H1 (cell line): ENCODE measurements around the gene MARK1. TPM values are rescaled to one million over a fixed set of nuclear protein-coding genes. Genes with fewer than 3 reads are reported as not detected.

ENCODE experiments used
- CTCF ChIA-PET: fragments of 300-600 bp; sonication (Branson Sonifier 250); formaldehyde crosslinking; loops from one replicate; lab custom pipeline; 2021; ENCODE audit not compliant: partially characterized antibody; lab: Charles Lee
- POLR2A ChIA-PET: fragments of 300-600 bp; sonication (Branson Sonifier 250); formaldehyde crosslinking; loops from one replicate; lab custom pipeline; 2021; ENCODE audit warnings: inconsistent platforms; ENCODE audit not compliant: partially characterized antibody; lab: Charles Lee
- DNase-seq, 2 experiments: peaks; one replicate each; pipeline versions ENCODE4 v3.0.0 to v3.0.0-alpha.2; 2010 to 2022; ENCODE audit warnings: low spot score in 2 of 2, low read depth in 1 of 2, mixed read lengths in 1 of 2
- FAIRE-seq: peaks from 2 replicates; lab custom pipeline; 2011; peaks lifted over from hg19 to GRCh38; lab: Jason Lieb, UNC
- H2AFZ ChIP-seq: 2 replicates; pipeline ENCODE4 v1.8.1; 2012; ENCODE audit warnings: low read length, inconsistent platforms
- H2AK5ac ChIP-seq: 2 replicates; pipeline ENCODE4 v1.6.1; 2013; ENCODE audit warnings: low read depth, low read length
- H2BK120ac ChIP-seq: replicated peaks from 2 replicates; pipeline ENCODE3; 2013; ENCODE audit warnings: low read depth, low read length, inconsistent platforms
- H2BK12ac ChIP-seq: 2 replicates; pipeline ENCODE4 v1.6.1; 2013; ENCODE audit warnings: low read depth, low read length
- H2BK15ac ChIP-seq: 2 replicates; pipeline ENCODE4 v1.6.1; 2013; ENCODE audit warnings: low read length
- H2BK20ac ChIP-seq: 2 replicates; pipeline ENCODE4 v1.6.1; 2013; ENCODE audit warnings: low read length
- H2BK5ac ChIP-seq: 2 replicates; pipeline ENCODE4 v1.6.1; 2013; ENCODE audit warnings: low read depth, low read length
- H3K14ac ChIP-seq: 2 replicates; pipeline ENCODE4 v1.6.1; 2013; ENCODE audit warnings: inconsistent platforms; ENCODE audit not compliant: insufficient read length
- H3K18ac ChIP-seq: 2 replicates; pipeline ENCODE4 v1.6.1; 2013; ENCODE audit warnings: low read length; ENCODE audit errors: extremely low read depth
- H3K23ac ChIP-seq: 2 replicates; pipeline ENCODE4 v1.6.1; 2013; ENCODE audit warnings: inconsistent platforms; ENCODE audit not compliant: insufficient read length
- H3K23me2 ChIP-seq: 2 replicates; pipeline ENCODE4 v1.6.1; 2013; ENCODE audit warnings: low read depth, low read length
- H3K27ac ChIP-seq: 2 replicates; pipeline ENCODE4 v1.6.1; 2011; ENCODE audit warnings: low read depth, low read length, inconsistent platforms
- H3K27me3 ChIP-seq, 4 experiments: replicated peaks in 1 of 4; 1 replicate in 1 of 4; 2 replicates in 3 of 4; pipeline versions ENCODE4 v1.6.1 to v1.8.1; 2011 to 2013; ENCODE audit warnings: low read length in 3 of 4, mild to moderate bottlenecking in 3 of 4, inconsistent platforms in 2 of 4, mixed read lengths in 2 of 4, moderate library complexity in 1 of 4; ENCODE audit not compliant: control insufficient read depth in 3 of 4, insufficient read depth in 3 of 4; ENCODE audit errors: extremely low read depth in 1 of 4
- H3K36me3 ChIP-seq, 4 experiments: 2 replicates each; pipeline versions ENCODE4 v1.6.1 to v1.8.1; 2011 to 2013; ENCODE audit warnings: mild to moderate bottlenecking in 4 of 4, low read length in 3 of 4, moderate library complexity in 2 of 4, control low read depth in 1 of 4, inconsistent platforms in 1 of 4; ENCODE audit not compliant: insufficient read depth in 4 of 4, control insufficient read depth in 2 of 4
- H3K4ac ChIP-seq: replicated peaks from 2 replicates; pipeline ENCODE3; 2013; ENCODE audit warnings: low read length, low read depth, mixed read lengths, inconsistent platforms; ENCODE audit not compliant: insufficient read length
- H3K4me1 ChIP-seq, 4 experiments: replicated peaks in 1 of 4; 1 replicate in 1 of 4; 2 replicates in 3 of 4; pipeline versions ENCODE4 v1.6.1 to v1.8.1; 2011 to 2013; ENCODE audit warnings: low read length in 3 of 4, inconsistent platforms in 2 of 4, mixed read lengths in 1 of 4; ENCODE audit not compliant: insufficient read depth in 4 of 4, control insufficient read depth in 3 of 4
- H3K4me2 ChIP-seq, 2 experiments: 2 replicates each; pipeline versions ENCODE4 v1.6.1 to v1.8.1; 2011 to 2013; ENCODE audit warnings: low read depth in 2 of 2, low read length in 2 of 2, control low read depth in 1 of 2, inconsistent platforms in 1 of 2, mild to moderate bottlenecking in 1 of 2; ENCODE audit not compliant: insufficient read depth in 1 of 2
- H3K4me3 ChIP-seq, 4 experiments: fragments of 200-600, 300-600 bp in 1 of 4; sonication (generic), shearing (Covaris generic), sonication (Bioruptor Twin) in 1 of 4; 2 replicates each; pipeline versions ENCODE4 v1.5.1 to v1.8.1; 2011 to 2016; ENCODE audit warnings: low read length in 4 of 4, low read depth in 3 of 4, control low read depth in 2 of 4, inconsistent platforms in 2 of 4, mild to moderate bottlenecking in 2 of 4, mixed read lengths in 1 of 4, moderate library complexity in 1 of 4; ENCODE audit not compliant: insufficient read depth in 2 of 4; ENCODE audit errors: extremely low read depth in 1 of 4
- H3K56ac ChIP-seq: replicated peaks from 2 replicates; pipeline ENCODE3; 2013; ENCODE audit warnings: low read depth, mild to moderate bottlenecking, mixed read lengths, low read length, inconsistent platforms; ENCODE audit not compliant: insufficient read length
- H3K79me1 ChIP-seq: 2 replicates; pipeline ENCODE4 v1.6.1; 2013; ENCODE audit warnings: low read depth, low read length, control low read depth
- H3K79me2 ChIP-seq, 2 experiments: 2 replicates each; pipeline versions ENCODE4 v1.6.1 to v1.8.1; 2012 to 2013; ENCODE audit warnings: low read length in 2 of 2, mild to moderate bottlenecking in 2 of 2, inconsistent platforms in 1 of 2; ENCODE audit not compliant: insufficient read depth in 2 of 2, control insufficient read depth in 1 of 2
- H3K9ac ChIP-seq, 4 experiments: replicated peaks in 1 of 4; 1 replicate in 1 of 4; 2 replicates in 3 of 4; pipeline versions ENCODE4 v1.6.1 to v1.8.1; 2011 to 2013; ENCODE audit warnings: low read depth in 3 of 4, low read length in 3 of 4, control low read depth in 2 of 4, mild to moderate bottlenecking in 2 of 4, moderate library complexity in 2 of 4, inconsistent platforms in 1 of 4; ENCODE audit errors: extremely low read depth in 1 of 4
- H3K9me3 ChIP-seq, 2 experiments: 2 replicates each; pipeline versions ENCODE4 v1.6.1 to v1.8.1; 2012 to 2013; ENCODE audit warnings: mild to moderate bottlenecking in 2 of 2, moderate library complexity in 2 of 2, control low read depth in 1 of 2, inconsistent platforms in 1 of 2, low read depth in 1 of 2, low read length in 1 of 2, mixed read lengths in 1 of 2; ENCODE audit not compliant: insufficient read depth in 2 of 2
- H4K20me1 ChIP-seq, 2 experiments: replicated peaks in 1 of 2; 2 replicates each; pipeline versions ENCODE3 to v1.8.1; 2011 to 2013; ENCODE audit warnings: inconsistent platforms in 2 of 2, low read length in 2 of 2, mild to moderate bottlenecking in 1 of 2; ENCODE audit not compliant: insufficient read depth in 2 of 2, control insufficient read depth in 1 of 2
- H4K5ac ChIP-seq: 2 replicates; pipeline ENCODE4 v1.6.1; 2013; ENCODE audit warnings: low read length, low read depth, mixed read lengths, inconsistent platforms; ENCODE audit not compliant: insufficient read length
- H4K8ac ChIP-seq: 2 replicates; pipeline ENCODE4 v1.8.0; 2013; ENCODE audit warnings: mild to moderate bottlenecking, moderate library complexity, low read length, inconsistent platforms; ENCODE audit not compliant: insufficient read depth; ENCODE audit errors: extremely low read depth
- H4K91ac ChIP-seq: replicated peaks from 2 replicates; pipeline ENCODE3; 2013; ENCODE audit warnings: low read length, mixed read lengths, inconsistent platforms; ENCODE audit not compliant: insufficient read length
- ASH2L ChIP-seq: fragments of 200-600, 300-600 bp; sonication (generic); IDR thresholded peaks from one replicate; pipeline ENCODE4 v1.7.1; 2017; ENCODE audit warnings: low read length
- CBX5 ChIP-seq: fragments of 300-800, 300-1000 bp; sonication (generic); IDR thresholded peaks from 2 replicates; pipeline ENCODE4 v1.7.1; 2016; ENCODE audit warnings: antibody characterized with exemption, low read length, low read depth
- CREB1 ChIP-seq: IDR thresholded peaks from 2 replicates; pipeline ENCODE4 v1.6.1; 2012; ENCODE audit warnings: inconsistent platforms
- EZH2 ChIP-seq: fragments of 200-600 bp; sonication (generic); IDR thresholded peaks from 2 replicates; pipeline ENCODE4 v1.7.1; 2012; ENCODE audit warnings: low read depth, mild to moderate bottlenecking, moderate library complexity, low read length, inconsistent platforms; ENCODE audit not compliant: severe bottlenecking
- HDAC2 ChIP-seq, 2 experiments: fragments of 300-600 bp in 1 of 2; sonication (generic) in 1 of 2; IDR thresholded peaks; 2 replicates each; pipeline ENCODE4 v1.6.1; 2011 to 2012; ENCODE audit warnings: low read depth in 2 of 2, low read length in 2 of 2, mild to moderate bottlenecking in 2 of 2, moderate library complexity in 2 of 2, borderline replicate concordance in 1 of 2, inconsistent platforms in 1 of 2
- JUND ChIP-seq: IDR thresholded peaks from 2 replicates; pipeline ENCODE4 v1.6.1; 2011; ENCODE audit warnings: mild to moderate bottlenecking, improper control_type of control experiment, low read length
- MAX ChIP-seq: IDR thresholded peaks from 2 replicates; pipeline ENCODE4 v1.6.1; 2012; ENCODE audit warnings: inconsistent platforms
- POU5F1 ChIP-seq: IDR thresholded peaks from 2 replicates; pipeline ENCODE4 v1.6.1; 2011; ENCODE audit warnings: low read depth, mild to moderate bottlenecking, low read length, moderate library complexity
- RFX5 ChIP-seq: IDR thresholded peaks from 2 replicates; pipeline ENCODE4 v1.6.1; 2011; ENCODE audit warnings: low read depth, low read length, improper control_type of control experiment, borderline replicate concordance
- SAP30 ChIP-seq: fragments of 300-600 bp; sonication (generic); IDR thresholded peaks from 2 replicates; pipeline ENCODE4 v1.7.1; 2012; ENCODE audit warnings: low read length, moderate library complexity, mild to moderate bottlenecking, inconsistent platforms; ENCODE audit not compliant: insufficient read depth, insufficient replicate concordance
- SIN3A ChIP-seq, 2 experiments: IDR thresholded peaks in 1 of 2; conservative IDR thresholded peaks in 1 of 2; 2 replicates each; pipeline ENCODE4 v1.6.1; 2011 to 2012; ENCODE audit warnings: low read length in 2 of 2, improper control_type of control experiment in 1 of 2, low read depth in 1 of 2, mild to moderate bottlenecking in 1 of 2
- SUZ12 ChIP-seq: fragments of 200-600 bp; sonication (generic); IDR thresholded peaks from 2 replicates; pipeline ENCODE4 v1.6.1; 2012; ENCODE audit warnings: mild to moderate bottlenecking, inconsistent platforms, low read length, moderate library complexity, mixed read lengths
- TCF12 ChIP-seq: IDR thresholded peaks from 2 replicates; pipeline ENCODE4 v1.6.1; 2011; ENCODE audit warnings: low read depth, mild to moderate bottlenecking, low read length
- TEAD4 ChIP-seq: IDR thresholded peaks from 2 replicates; pipeline ENCODE4 v1.6.1; 2012; ENCODE audit warnings: low read depth, low read length, inconsistent platforms, mixed read lengths
- WGBS, 2 experiments: shearing (Covaris generic) in 1 of 2; methylation state at CpG; one replicate each; pipeline versions ENCODE4 v1.1.6 to v1.1.7; 2013 to 2015; ENCODE audit warnings: low lambda C conversion rate in 2 of 2, mixed read lengths in 2 of 2, inconsistent platforms in 1 of 2, low coverage in 1 of 2, missing lambda C conversion rate in 1 of 2; ENCODE audit not compliant: insufficient replicate concordance in 2 of 2, insufficient coverage in 1 of 2, insufficient read length in 1 of 2; ENCODE audit errors: extremely low coverage in 1 of 2, missing lambda C conversion rate in 1 of 2; 5-methylcytosine and 5-hydroxymethylcytosine counted together
- polyA plus RNA-seq, 7 experiments: library from polyadenylated mRNA; depleted of rRNA in 3 of 7; stranded (reverse) in 5 of 7; unstranded in 2 of 7; fragments of >200 nt in 5 of 7; fragments of 200-250 nt in 2 of 7; gene quantifications; 1 replicate in 5 of 7; 2 replicates in 1 of 7; 4 replicates in 1 of 7; pipeline versions ENCODE4 v1.2.1 to v1.2.3, GENCODE V29; 2011 to 2013; ENCODE audit warnings: missing spikeins in 2 of 7, mixed read lengths in 2 of 7
- total RNA-seq: library from RNA; stranded (reverse); fragmentation: NEBNext Ultra II Directional; extraction: Animal tissue kit (Norgen Biotek cat#: 25700); gene quantifications from 2 replicates; pipeline ENCODE4 v1.2.1, GENCODE V29; 2021

MARK1 gene
- total and polyA plus RNA-seq, 2 of the 8 experiments (the other 6 are each of a cell fraction or from before 2014, with no cell fraction given), result 5.5 to 20.5 TPM

GRCh38 chr1:220504329-220504728, 23.6 kb upstream of the MARK1 start:
- H3K23me2 ChIP-seq, result no peaks in the 10 kb centered on the region; the same call in 1 of the 2 replicates
- H3K36me3 ChIP-seq, result no peaks in the 10 kb centered on the region
- H3K9ac ChIP-seq, result no peak overlapping the region
- H2BK20ac ChIP-seq, result no peak overlapping the region
- no peak overlapping the region for H3K4me2 ChIP-seq
- no peaks in the 10 kb centered on the region for H3K79me2 ChIP-seq
- H2BK5ac ChIP-seq, result no peak overlapping the region
- no peak overlapping the region for H2BK12ac ChIP-seq
- no peak overlapping the region for H4K5ac ChIP-seq
- POLR2A ChIA-PET, result no interaction called here
- 89% methylated on average over 5 of the region's 5 CpGs; no CpG with 5 or more reads in 1 of the 2 experiments for WGBS, 2 experiments
- no peak overlapping the region for H2AFZ ChIP-seq
- H4K8ac ChIP-seq, result no peak overlapping the region
- CTCF ChIA-PET, result interaction anchor here (0.7 to 1.6 kb wide), 5 partner anchors 8 to 208 kb away, joined by 3 to 7 read pairs (median 4); no protein-coding TSS in a partner anchor
- H2BK120ac ChIP-seq, result no peak overlapping the region
- no peak overlapping the region for H3K4me3 ChIP-seq
- H3K56ac ChIP-seq, result no peak overlapping the region
- no peaks in the 10 kb centered on the region for H3K9me3 ChIP-seq
- no peak overlapping the region for H2AK5ac ChIP-seq
- no peaks in the 10 kb centered on the region for H3K27me3 ChIP-seq
- H3K4me1 ChIP-seq, result no peaks in the 10 kb centered on the region
- no peaks in the 10 kb centered on the region for H4K20me1 ChIP-seq
- H3K4ac ChIP-seq, result no peak overlapping the region
- H4K91ac ChIP-seq, result no peak overlapping the region
- no peak for DNase-seq
- no peak overlapping the region for H3K23ac ChIP-seq
- no peak overlapping the region for H2BK15ac ChIP-seq
- H3K18ac ChIP-seq, result no peak overlapping the region
- no peak overlapping the region for H3K27ac ChIP-seq
- no peak for FAIRE-seq
- H3K14ac ChIP-seq, result no peak overlapping the region
- no peaks in the 10 kb centered on the region for H3K79me1 ChIP-seq
- TF ChIP-seq RFX5 (no peak), ASH2L (no peak), POU5F1 (no peak), CREB1 (no peak), SUZ12 (no peak), MAX (no peak), SIN3A (conservative IDR thresholded peaks at IDR 0.05 in 1 of 2, IDR thresholded peaks at IDR 0.05 in 1 of 2; ENCODE audit: low read depth in 1 of 2, low read length in 2 of 2) (no peak), TEAD4 (no peak), CBX5 (no peak), JUND (no peak), SAP30 (no peak), HDAC2 (IDR thresholded peaks at IDR 0.05; ENCODE audit: borderline replicate concordance in 1 of 2, low read depth in 2 of 2, low read length in 2 of 2) (no peak), EZH2 (no peak), TCF12 (no peak)
